Panc1 (cell line): ENCODE data around the gene DNAJC22.

ENCODE experiments used
- CTCF ChIP-seq: fragments of 450-650 bp; IDR thresholded peaks from 2 replicates; pipeline ENCODE4 v1.5.1; 2017; ENCODE audit warnings: mild to moderate bottlenecking
- TF ChIP-seq, protein P1 (sequence below), 2 experiments: IDR thresholded peaks; 2 replicates each; pipeline ENCODE4 v1.6.1; 2011 to 2012; ENCODE audit warnings: low read depth in 2 of 2, control low read depth in 1 of 2, low read length in 1 of 2, mild to moderate bottlenecking in 1 of 2, moderate library complexity in 1 of 2; ENCODE audit not compliant: insufficient read depth in 1 of 2

GRCh38 chr12:49366096-49366651, 19.5 kb downstream of the DNAJC22 start:
- TF ChIP-seq CTCF, result no peak
- TF ChIP-seq, protein P1, sequence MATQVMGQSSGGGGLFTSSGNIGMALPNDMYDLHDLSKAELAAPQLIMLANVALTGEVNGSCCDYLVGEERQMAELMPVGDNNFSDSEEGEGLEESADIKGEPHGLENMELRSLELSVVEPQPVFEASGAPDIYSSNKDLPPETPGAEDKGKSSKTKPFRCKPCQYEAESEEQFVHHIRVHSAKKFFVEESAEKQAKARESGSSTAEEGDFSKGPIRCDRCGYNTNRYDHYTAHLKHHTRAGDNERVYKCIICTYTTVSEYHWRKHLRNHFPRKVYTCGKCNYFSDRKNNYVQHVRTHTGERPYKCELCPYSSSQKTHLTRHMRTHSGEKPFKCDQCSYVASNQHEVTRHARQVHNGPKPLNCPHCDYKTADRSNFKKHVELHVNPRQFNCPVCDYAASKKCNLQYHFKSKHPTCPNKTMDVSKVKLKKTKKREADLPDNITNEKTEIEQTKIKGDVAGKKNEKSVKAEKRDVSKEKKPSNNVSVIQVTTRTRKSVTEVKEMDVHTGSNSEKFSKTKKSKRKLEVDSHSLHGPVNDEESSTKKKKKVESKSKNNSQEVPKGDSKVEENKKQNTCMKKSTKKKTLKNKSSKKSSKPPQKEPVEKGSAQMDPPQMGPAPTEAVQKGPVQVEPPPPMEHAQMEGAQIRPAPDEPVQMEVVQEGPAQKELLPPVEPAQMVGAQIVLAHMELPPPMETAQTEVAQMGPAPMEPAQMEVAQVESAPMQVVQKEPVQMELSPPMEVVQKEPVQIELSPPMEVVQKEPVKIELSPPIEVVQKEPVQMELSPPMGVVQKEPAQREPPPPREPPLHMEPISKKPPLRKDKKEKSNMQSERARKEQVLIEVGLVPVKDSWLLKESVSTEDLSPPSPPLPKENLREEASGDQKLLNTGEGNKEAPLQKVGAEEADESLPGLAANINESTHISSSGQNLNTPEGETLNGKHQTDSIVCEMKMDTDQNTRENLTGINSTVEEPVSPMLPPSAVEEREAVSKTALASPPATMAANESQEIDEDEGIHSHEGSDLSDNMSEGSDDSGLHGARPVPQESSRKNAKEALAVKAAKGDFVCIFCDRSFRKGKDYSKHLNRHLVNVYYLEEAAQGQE (IDR thresholded peaks at IDR 0.05; ENCODE audit: insufficient read depth in 1 of 2, low read depth in 2 of 2, low read length in 1 of 2), result no peak
